Measurements from ENCODE around the gene ZFP36L1.

Gene ZFP36L1

DNA sequence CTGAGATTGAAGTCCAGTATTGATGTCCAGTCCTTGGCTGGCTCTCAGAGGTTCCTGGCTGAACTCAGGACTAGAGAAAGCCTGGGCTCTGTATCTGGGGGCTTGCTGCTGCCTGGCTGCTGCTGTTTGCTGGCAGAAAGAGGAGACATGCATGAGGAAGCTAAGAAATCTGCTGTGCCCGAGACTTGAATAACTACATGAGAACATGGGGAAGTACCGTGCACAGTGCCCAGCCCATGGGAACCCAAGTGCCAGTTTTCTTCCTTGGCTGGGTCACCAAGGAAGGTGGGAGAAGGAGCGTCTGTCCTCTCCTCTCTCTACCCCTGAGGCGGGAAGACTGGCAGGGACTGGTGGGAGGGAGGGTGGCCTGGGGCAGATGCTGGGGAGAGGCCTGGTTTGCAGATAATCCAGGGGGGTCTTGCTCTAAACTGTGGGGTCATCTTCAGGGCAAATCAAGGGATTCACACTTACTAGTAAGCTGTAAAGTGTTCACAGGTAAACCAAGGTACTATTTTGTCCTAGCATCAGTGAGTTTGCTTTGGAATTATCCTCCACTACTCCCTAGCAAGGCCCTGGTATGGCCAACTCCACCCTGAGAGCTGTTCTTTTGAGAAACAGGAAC lies 13.8 kb upstream of the ZFP36L1 start:
- Histone ChIP-seq H3K9me3 (ENCODE audit: control insufficient read depth, low read length) (peaks cover 6% of the 10 kb centered on the region), H3K4me1 (ENCODE audit: control insufficient read depth, insufficient read depth, low read length) (peaks cover 22% of the 10 kb centered on the region), H3K27me3 (replicated peaks; ENCODE audit: control insufficient read depth, insufficient read depth, low read length) (no peaks in the 10 kb centered on the region), H3K4me3 (ENCODE audit: low read length) (peak overlapping the region; percentile 6), H3K9ac (ENCODE audit: low read length) (peak overlapping the region; percentile 74), H3K36me3 (ENCODE audit: control insufficient read depth, insufficient read depth, low read length, severe bottlenecking) (no peaks in the 10 kb centered on the region)
- no peak for DNase-seq (ENCODE audit: low read depth)

DNA sequence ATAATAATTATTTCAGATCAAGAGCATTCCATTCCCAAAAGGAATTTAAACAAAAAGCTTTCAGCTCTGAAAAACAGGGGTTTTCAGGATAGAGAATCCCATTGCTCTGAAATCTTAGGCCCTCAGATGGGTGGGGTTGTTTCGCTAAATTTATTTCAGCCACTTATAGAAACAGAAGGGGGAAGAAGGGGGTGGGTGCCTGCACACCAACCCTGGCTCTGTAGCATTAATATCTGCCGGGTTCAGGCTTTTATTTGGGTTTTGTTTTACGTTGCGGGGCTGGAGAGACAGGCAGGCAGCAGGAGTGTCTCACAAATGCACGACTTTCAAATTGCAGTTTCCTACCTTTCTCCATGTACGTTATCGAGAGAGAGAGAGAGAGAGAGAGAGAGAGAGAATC lies 12.5 kb upstream of the ZFP36L1 start:
- H3K36me3 ChIP-seq (ENCODE audit: control insufficient read depth, insufficient read depth, low read length, severe bottlenecking): no peaks in the 10 kb centered on the region
- no peak for DNase-seq (ENCODE audit: low read depth)
- H3K4me1 ChIP-seq (ENCODE audit: control insufficient read depth, insufficient read depth, low read length): peaks cover 19% of the 10 kb centered on the region
- no peak overlapping the region for H3K4me3 ChIP-seq (ENCODE audit: low read length)
- H3K9ac ChIP-seq (ENCODE audit: low read length): no peak overlapping the region
- H3K9me3 ChIP-seq (ENCODE audit: control insufficient read depth, low read length): peaks cover 11% of the 10 kb centered on the region
- no peaks in the 10 kb centered on the region for H3K27me3 ChIP-seq (replicated peaks; ENCODE audit: control insufficient read depth, insufficient read depth, low read length)

DNA sequence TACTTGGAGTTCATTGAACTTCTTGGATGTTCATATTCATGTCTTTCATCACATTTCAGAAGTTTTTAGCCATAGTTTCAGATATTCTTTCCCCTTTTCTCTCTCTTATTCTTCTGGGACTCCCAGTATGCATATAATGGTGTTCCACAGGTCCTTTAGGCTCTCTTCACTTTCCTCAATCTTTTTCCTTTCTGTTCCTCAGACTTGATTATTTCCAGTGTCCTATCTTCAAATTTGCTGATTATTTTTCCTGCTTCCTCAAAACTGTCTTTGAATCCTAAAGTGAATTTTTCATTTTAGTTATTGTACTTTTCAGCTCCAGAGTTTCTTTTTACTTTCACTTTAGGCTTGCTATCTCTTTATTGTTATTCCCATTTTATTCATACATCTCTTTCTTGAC lies 8.8 kb upstream of the ZFP36L1 start:
- DNase-seq (ENCODE audit: low read depth): no peak
- no peak overlapping the region for H3K4me3 ChIP-seq (ENCODE audit: low read length)
- H3K4me1 ChIP-seq (ENCODE audit: control insufficient read depth, insufficient read depth, low read length): peaks cover 9% of the 10 kb centered on the region
- H3K36me3 ChIP-seq (ENCODE audit: control insufficient read depth, insufficient read depth, low read length, severe bottlenecking): no peaks in the 10 kb centered on the region
- no peak overlapping the region for H3K9ac ChIP-seq (ENCODE audit: low read length)
- peaks cover 11% of the 10 kb centered on the region for H3K9me3 ChIP-seq (ENCODE audit: control insufficient read depth, low read length)
- no peaks in the 10 kb centered on the region for H3K27me3 ChIP-seq (replicated peaks; ENCODE audit: control insufficient read depth, insufficient read depth, low read length)

DNA sequence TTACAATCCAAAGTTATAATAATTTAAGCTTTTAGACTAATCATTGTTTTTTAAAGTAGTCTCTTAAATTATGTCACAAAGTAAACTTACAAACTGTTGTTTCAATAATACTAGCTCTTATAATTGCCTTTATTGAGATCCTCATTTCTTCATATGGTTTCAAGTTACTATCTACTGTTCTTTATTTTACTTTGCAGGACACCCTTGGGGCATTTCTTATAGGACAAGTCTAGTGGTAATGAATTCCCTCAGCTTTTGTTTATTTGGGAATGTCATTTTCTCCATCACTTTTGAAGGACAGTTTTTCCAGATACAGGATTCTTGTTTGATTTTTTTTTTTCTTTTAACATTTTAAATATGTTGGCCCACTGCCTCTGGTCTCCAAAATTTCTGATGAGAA lies 8.1 kb upstream of the ZFP36L1 start:
- H3K9me3 ChIP-seq (ENCODE audit: control insufficient read depth, low read length): peaks cover 11% of the 10 kb centered on the region
- no peak for DNase-seq (ENCODE audit: low read depth)
- H3K4me1 ChIP-seq (ENCODE audit: control insufficient read depth, insufficient read depth, low read length): peaks cover 11% of the 10 kb centered on the region
- no peak overlapping the region for H3K9ac ChIP-seq (ENCODE audit: low read length)
- H3K4me3 ChIP-seq (ENCODE audit: low read length): no peak overlapping the region
- H3K36me3 ChIP-seq (ENCODE audit: control insufficient read depth, insufficient read depth, low read length, severe bottlenecking): no peaks in the 10 kb centered on the region
- no peaks in the 10 kb centered on the region for H3K27me3 ChIP-seq (replicated peaks; ENCODE audit: control insufficient read depth, insufficient read depth, low read length)

DNA sequence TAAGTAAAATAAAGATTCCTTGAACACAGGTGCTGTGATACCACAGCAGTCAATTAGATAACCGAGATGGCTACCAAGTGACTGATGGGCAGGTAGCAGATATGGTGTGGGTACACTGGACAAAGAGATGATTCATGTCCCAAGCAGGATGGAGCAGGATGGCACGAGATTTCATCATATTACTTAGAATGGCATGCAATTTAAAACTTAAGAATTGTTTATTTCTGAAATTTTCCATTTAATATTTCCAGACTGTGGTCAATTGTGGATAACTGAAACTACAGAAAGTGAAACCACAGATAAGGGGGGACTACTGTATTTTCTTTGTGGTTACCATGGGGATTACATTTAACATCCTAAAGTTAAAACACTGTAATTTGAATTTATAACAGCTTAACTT lies 7.5 kb upstream of the ZFP36L1 start:
- Histone ChIP-seq H3K9me3 (ENCODE audit: control insufficient read depth, low read length) (peaks cover 11% of the 10 kb centered on the region), H3K4me1 (ENCODE audit: control insufficient read depth, insufficient read depth, low read length) (peaks cover 11% of the 10 kb centered on the region), H3K9ac (ENCODE audit: low read length) (no peak overlapping the region), H3K36me3 (ENCODE audit: control insufficient read depth, insufficient read depth, low read length, severe bottlenecking) (no peaks in the 10 kb centered on the region), H3K4me3 (ENCODE audit: low read length) (no peak overlapping the region), H3K27me3 (replicated peaks; ENCODE audit: control insufficient read depth, insufficient read depth, low read length) (no peaks in the 10 kb centered on the region)
- DNase-seq (ENCODE audit: low read depth): peak; percentile 71

DNA sequence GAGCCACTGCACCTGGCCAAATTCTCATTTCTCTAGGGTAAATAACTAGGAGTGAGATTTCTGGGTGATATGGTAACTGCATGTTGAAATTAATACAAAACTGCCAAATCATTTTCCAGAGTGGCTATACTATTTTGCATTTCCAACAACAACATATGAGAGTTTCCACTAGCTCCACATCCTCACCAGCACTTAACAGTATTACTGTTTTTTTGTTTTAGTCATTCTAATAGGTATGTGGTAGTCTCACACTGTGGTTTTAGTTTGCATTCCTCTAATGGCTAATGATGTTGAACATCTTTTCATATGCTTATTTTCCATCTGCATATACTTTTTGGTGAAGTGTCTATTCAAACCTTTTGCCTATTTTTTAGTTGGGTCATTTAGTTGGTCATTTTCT lies 5.8 kb upstream of the ZFP36L1 start:
- DNase-seq (ENCODE audit: low read depth): no peak
- Histone ChIP-seq H3K9me3 (ENCODE audit: control insufficient read depth, low read length) (peaks cover 11% of the 10 kb centered on the region), H3K27me3 (replicated peaks; ENCODE audit: control insufficient read depth, insufficient read depth, low read length) (no peaks in the 10 kb centered on the region), H3K4me1 (ENCODE audit: control insufficient read depth, insufficient read depth, low read length) (peaks cover 17% of the 10 kb centered on the region), H3K36me3 (ENCODE audit: control insufficient read depth, insufficient read depth, low read length, severe bottlenecking) (no peaks in the 10 kb centered on the region), H3K4me3 (ENCODE audit: low read length) (no peak overlapping the region), H3K9ac (ENCODE audit: low read length) (no peak overlapping the region)

DNA sequence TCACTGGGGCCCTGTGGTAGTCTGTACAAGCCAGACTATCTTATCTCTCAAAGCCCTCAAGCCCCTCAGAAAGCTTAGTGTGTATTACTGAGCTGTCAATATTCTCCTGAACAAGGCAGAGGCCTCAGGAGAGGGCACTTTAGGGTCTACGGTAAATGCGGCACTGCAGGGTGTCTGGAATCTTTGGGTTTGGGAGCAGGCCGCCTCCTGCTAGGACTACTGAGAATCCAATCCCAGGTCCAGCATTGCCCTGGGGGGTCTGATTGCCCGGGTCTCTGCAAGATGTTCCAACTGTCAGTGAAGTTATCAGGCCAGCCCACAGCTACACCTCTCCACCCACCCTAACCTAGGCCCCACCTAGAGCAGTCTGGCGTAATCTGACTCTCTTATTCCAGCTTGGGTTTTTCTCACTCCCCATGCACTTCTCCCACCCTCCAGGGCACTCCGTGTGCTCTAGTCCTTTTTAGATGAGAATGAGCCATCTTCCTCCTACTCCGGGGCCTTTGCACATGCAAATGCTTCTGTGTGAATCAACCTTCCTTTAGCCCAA lies 4.3 kb upstream of the ZFP36L1 start:
- H3K27me3 ChIP-seq (replicated peaks; ENCODE audit: control insufficient read depth, insufficient read depth, low read length): no peaks in the 10 kb centered on the region
- no peak for DNase-seq (ENCODE audit: low read depth)
- H3K4me3 ChIP-seq (ENCODE audit: low read length): peak overlapping the region; percentile 85
- H3K36me3 ChIP-seq (ENCODE audit: control insufficient read depth, insufficient read depth, low read length, severe bottlenecking): no peaks in the 10 kb centered on the region
- peaks cover 11% of the 10 kb centered on the region for H3K9me3 ChIP-seq (ENCODE audit: control insufficient read depth, low read length)
- H3K9ac ChIP-seq (ENCODE audit: low read length): peak overlapping the region; percentile 98
- H3K4me1 ChIP-seq (ENCODE audit: control insufficient read depth, insufficient read depth, low read length): peaks cover 17% of the 10 kb centered on the region

DNA sequence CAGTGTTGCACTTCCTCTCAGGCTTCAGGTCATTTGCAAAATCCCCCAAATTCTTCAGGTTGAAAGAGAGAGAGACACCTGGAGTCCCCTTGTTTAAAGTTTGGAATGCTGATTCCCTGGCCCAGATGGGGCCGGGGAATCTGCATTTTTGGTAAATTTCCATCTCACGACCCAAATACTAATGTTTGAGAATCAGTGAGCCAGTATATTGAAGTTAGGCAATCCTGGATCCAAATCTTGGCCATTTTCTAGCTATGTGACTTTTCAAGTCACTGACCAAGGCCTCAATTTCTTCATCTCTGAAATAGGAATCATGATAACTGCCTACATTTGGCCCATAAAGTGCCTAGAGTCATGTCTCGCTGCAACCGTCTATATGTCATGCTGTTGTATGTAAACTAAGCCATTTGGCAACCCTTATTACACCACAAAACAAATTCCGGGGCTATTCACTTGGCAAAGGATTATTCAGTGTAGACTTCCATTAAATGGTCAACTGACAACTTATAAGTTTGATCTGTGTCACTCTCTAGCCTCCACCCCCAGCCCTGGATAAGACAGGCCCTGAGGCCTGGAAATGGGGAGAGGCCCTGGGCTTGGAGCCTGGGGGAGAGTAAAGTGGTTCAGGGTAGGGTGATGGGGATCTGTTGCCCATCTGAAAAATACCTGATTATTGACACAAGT lies 3.7 kb upstream of the ZFP36L1 start:
- Histone ChIP-seq H3K4me3 (ENCODE audit: low read length) (peak overlapping the region; percentile 85), H3K9ac (ENCODE audit: low read length) (peak overlapping the region; percentile 98), H3K27me3 (replicated peaks; ENCODE audit: control insufficient read depth, insufficient read depth, low read length) (no peaks in the 10 kb centered on the region), H3K36me3 (ENCODE audit: control insufficient read depth, insufficient read depth, low read length, severe bottlenecking) (no peaks in the 10 kb centered on the region), H3K4me1 (ENCODE audit: control insufficient read depth, insufficient read depth, low read length) (peaks cover 17% of the 10 kb centered on the region), H3K9me3 (ENCODE audit: control insufficient read depth, low read length) (peaks cover 5% of the 10 kb centered on the region)
- no peak for DNase-seq (ENCODE audit: low read depth)

DNA sequence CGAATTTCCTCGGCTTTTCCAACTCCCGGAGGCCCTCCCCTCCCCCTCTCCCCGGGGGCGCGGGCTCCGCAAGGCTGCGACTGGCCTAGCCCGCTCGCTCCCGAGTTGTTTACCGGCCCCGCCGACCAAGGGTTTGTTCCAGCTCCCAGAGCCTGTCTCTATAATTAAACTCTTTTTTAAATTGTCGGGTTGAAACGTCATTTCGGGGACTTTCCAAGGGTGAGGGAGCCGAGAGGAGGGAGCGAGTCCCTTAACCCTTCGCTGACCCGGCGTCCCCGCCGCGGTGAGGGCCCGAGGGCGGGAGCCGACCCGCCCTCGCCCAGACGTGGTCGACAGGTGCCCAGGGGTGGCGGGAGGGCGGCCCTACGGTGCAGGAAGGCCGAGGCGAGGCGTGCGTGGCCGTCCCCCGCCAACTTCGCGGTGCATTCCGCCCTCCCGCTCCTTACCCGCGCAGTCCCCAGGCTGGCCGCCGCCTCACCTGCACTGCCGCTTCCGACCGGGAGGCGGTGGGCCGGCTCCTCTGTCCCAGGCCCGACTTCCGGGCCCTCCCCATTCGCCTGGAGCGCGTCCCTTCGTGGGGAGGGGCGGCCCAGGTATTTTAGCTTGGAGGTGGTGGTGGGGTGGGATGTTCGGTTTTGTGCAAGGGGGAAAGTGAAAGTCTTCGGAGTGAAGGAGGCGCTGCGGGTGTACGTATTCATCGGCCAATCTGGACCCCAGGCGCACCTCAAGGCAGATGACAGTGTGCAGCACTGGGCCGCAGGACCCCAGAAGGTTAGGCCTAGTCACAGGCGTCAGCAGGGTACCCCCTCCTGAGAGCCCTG lies 2.9 kb upstream of the ZFP36L1 start:
- peak overlapping the region; percentile 85 for H3K4me3 ChIP-seq (ENCODE audit: low read length)
- H3K36me3 ChIP-seq (ENCODE audit: control insufficient read depth, insufficient read depth, low read length, severe bottlenecking): peaks cover 5% of the 10 kb centered on the region
- DNase-seq (ENCODE audit: low read depth): peak; percentile 89
- no peaks in the 10 kb centered on the region for H3K9me3 ChIP-seq (ENCODE audit: control insufficient read depth, low read length)
- H3K9ac ChIP-seq (ENCODE audit: low read length): peak overlapping the region; percentile 98
- H3K27me3 ChIP-seq (replicated peaks; ENCODE audit: control insufficient read depth, insufficient read depth, low read length): no peaks in the 10 kb centered on the region
- peaks cover 17% of the 10 kb centered on the region for H3K4me1 ChIP-seq (ENCODE audit: control insufficient read depth, insufficient read depth, low read length)

DNA sequence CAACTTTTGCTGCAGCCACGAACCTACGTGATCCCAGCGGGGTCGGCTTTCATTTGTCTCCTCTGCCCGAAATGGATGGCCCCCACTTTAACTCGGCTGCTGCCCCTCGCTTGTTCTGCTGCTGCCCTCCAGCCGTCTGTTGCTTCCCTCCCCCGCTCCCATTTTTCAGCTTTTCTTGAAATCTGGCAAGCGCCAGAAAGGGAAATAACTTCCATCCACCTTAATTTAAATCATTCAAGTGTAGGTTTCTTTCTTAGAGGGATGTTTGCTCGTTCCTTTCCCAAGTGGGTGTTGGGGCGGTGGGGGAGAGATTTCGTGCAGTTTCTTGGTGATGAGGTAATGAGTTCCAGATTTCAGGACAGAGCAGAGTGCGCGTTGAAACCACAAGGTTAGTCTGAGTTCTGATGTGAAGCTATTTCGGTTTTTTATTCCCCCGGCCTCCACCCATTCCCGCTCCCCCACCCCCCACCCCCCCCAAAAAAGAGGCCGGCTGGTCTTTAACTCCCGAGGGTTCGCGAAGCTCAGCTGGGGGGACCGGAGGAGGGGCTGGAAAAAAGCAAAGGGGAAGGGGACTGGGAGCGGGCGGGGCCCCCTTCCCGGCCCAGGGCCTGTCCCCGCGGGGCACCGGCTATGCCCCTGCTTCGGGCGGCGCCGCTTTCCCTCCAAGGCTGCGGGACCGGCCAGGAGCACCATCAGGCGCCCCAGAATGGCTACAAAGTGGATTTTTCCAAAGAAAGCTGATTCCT lies 2.2 kb upstream of the ZFP36L1 start:
- peaks cover 12% of the 10 kb centered on the region for H3K36me3 ChIP-seq (ENCODE audit: control insufficient read depth, insufficient read depth, low read length, severe bottlenecking)
- peak; percentile 96 for DNase-seq (ENCODE audit: low read depth)
- no peaks in the 10 kb centered on the region for H3K27me3 ChIP-seq (replicated peaks; ENCODE audit: control insufficient read depth, insufficient read depth, low read length)
- peak overlapping the region; percentile 98 for H3K9ac ChIP-seq (ENCODE audit: low read length)
- peaks cover 17% of the 10 kb centered on the region for H3K4me1 ChIP-seq (ENCODE audit: control insufficient read depth, insufficient read depth, low read length)
- no peaks in the 10 kb centered on the region for H3K9me3 ChIP-seq (ENCODE audit: control insufficient read depth, low read length)
- H3K4me3 ChIP-seq (ENCODE audit: low read length): peak overlapping the region; percentile 85
